HG03571 (cell line): ENCODE data around the gene GPR6.

Experiments
- ATAC-seq: cut with Tn5 transposase; IDR thresholded peaks from one replicate; pipeline ENCODE4 v1.9.1; 2021; ENCODE audit not compliant: unreplicated experiment

Gene GPR6

DNA sequence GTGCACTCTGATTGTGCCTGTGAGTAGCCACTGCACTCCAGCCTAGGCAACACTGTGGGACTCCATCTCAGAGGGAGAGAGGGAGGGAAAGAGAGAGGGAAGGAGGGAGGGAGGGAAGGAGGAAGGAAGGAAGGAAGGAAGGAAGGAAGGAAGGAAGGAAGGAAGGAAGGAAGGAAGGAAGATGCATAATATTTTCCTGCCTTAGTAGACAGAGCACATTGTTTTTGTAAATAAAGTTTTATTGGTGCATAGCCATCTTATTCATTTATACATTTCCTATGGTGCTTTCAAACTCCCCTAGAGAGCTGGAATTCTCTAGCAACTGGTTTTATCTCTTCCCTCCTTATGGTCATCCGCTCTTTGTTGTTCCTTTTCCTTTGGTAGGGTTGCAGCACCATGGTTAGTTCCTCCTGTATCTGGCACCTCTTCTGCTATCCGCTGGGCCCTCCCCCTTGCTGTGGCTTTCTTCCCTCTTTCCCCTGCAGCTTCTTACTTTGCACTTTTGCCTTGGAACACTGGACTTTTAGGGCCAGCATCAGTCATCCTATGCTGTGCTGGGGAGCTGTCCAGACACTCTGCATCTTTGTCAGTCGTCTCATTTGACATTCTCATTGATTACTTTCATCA lies 20.2 kb downstream of the GPR6 start:
- ATAC-seq: no peak

- ATAC-seq: no peak
Observed at GRCh38 chr6:109999740-110000139, 21.6 kb downstream of the GPR6 start.

GRCh38 chr6:110002676-110003075 lies 24.6 kb downstream of the GPR6 start:
- no peak for ATAC-seq

- ATAC-seq: no peak
Observed at GRCh38 chr6:110013386-110013785, 35.3 kb downstream of the GPR6 start.

DNA sequence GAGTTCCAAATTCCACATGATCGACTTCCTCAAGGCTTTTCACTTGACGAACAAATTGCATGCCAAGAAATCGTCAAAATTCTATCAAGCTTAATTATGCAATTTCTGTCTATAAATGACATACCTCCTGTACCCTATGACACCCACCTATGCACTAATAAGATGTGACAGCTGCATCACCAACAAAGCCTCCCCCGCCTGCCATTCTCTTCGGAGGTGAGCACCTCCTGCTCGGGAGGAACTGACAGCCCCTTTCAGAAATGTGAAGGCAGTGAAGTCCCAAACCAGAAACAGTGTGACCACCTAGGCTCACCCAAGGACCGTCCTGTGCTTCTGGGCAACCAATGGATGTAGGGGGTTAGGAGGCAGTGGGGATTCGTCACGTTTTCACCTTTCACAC lies 37.1 kb downstream of the GPR6 start:
- ATAC-seq: no peak

- no peak for ATAC-seq
Observed at GRCh38 chr6:110017306-110017705, 39.2 kb downstream of the GPR6 start.

GRCh38 chr6:110017946-110018345 lies 39.8 kb downstream of the GPR6 start:
- ATAC-seq: no peak

DNA sequence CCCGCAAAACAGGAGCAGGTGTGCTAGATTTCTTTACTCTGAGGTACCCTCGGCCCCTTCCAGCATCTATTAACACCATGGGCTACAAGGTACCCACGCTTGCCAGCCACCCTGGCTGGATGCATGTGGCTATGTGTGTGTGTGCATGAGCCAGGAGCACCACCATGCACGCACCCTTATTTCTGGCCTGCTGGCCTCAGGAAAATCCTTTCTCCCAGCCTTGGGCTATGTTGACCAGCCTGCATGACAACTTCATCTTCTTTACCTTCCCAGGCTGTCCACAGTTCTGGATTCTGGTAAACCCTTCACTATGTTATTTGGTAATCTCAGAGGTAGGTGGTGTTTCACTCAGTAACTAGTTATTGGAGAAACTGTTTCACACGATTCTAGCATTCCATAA lies 40.4 kb downstream of the GPR6 start:
- ATAC-seq: no peak

GRCh38 chr6:110020888-110021287 lies 42.8 kb downstream of the GPR6 start:
- ATAC-seq: no peak

- no peak for ATAC-seq
Observed at GRCh38 chr6:110029144-110029543, 51.0 kb downstream of the GPR6 start.
